OCI-LY7 (cell line): ENCODE data around the gene IL2RA. TPM values are rescaled to one million over a fixed set of nuclear protein-coding genes. Genes with fewer than 3 reads are reported as not detected.

Experiments
- Bru-seq: library from RNA; stranded (reverse); fragments of 400-500 nt; gene quantifications from one replicate; lab custom pipeline; 2021; lab: Mats Ljungman, UMichigan
- BruChase-seq, 2 experiments: library from RNA; stranded (reverse); fragments of 400-500 nt; gene quantifications; one replicate each; lab custom pipeline; 2021; lab: Mats Ljungman, UMichigan
- BruUV-seq: library from RNA; stranded (reverse); fragments of 400-500 nt; replicated peaks from 2 replicates; lab custom pipeline; 2021; lab: Mats Ljungman, UMichigan
- CTCF ChIA-PET: fragments of 300-600 bp; sonication (Branson Sonifier 250); formaldehyde crosslinking; loops from one replicate; lab custom pipeline; 2022; ENCODE audit warnings: antibody characterized with exemption; ENCODE audit not compliant: unreplicated experiment; lab: Charles Lee
- POLR2A ChIA-PET: fragments of 300-600 bp; sonication (Branson Sonifier 250); formaldehyde crosslinking; loops from one replicate; lab custom pipeline; 2022; ENCODE audit warnings: antibody characterized with exemption; lab: Charles Lee
- DNase-seq: peaks from one replicate; pipeline ENCODE4 v3.0.0-alpha.2; 2015; ENCODE audit warnings: low spot score
- H2AFZ ChIP-seq: fragments of 200-600 bp; sonication (generic), shearing (Covaris generic); 2 replicates; pipeline ENCODE4 v1.6.1; 2014; ENCODE audit warnings: mild to moderate bottlenecking, antibody characterized with exemption, low read length, moderate library complexity
- H3K27ac ChIP-seq: fragments of 200-600 bp; sonication (generic); 2 replicates; pipeline ENCODE4 v1.5.1; 2014; ENCODE audit warnings: mixed run types, low read depth, mild to moderate bottlenecking, moderate library complexity, low read length, inconsistent platforms; ENCODE audit not compliant: poor library complexity, severe bottlenecking
- H3K36me3 ChIP-seq: fragments of 200-600 bp; sonication (generic); 2 replicates; pipeline ENCODE4 v1.6.1; 2014; ENCODE audit warnings: mild to moderate bottlenecking, antibody characterized with exemption, low read length, moderate library complexity, mixed read lengths; ENCODE audit not compliant: insufficient read depth
- H3K4me1 ChIP-seq: fragments of 200-600 bp; sonication (generic); 2 replicates; pipeline ENCODE4 v1.5.1; 2014; ENCODE audit warnings: mild to moderate bottlenecking, low read length; ENCODE audit not compliant: insufficient read depth, poor library complexity, severe bottlenecking
- H3K4me2 ChIP-seq: fragments of 200-600 bp; sonication (generic); 2 replicates; pipeline ENCODE4 v1.6.1; 2014; ENCODE audit warnings: mild to moderate bottlenecking, low read length
- H3K4me3 ChIP-seq: fragments of 200-600 bp; sonication (generic); 2 replicates; pipeline ENCODE4 v1.5.1; 2014; ENCODE audit warnings: mild to moderate bottlenecking, low read depth, low read length; ENCODE audit not compliant: poor library complexity, severe bottlenecking
- H3K79me2 ChIP-seq: fragments of 200-600 bp; sonication (generic); 2 replicates; pipeline ENCODE4 v1.6.1; 2016; ENCODE audit warnings: low read depth, mild to moderate bottlenecking, low read length, moderate library complexity, mixed read lengths; ENCODE audit not compliant: insufficient read depth
- H3K9me2 ChIP-seq: fragments of 200-600 bp; sonication (generic); 2 replicates; pipeline ENCODE4 v1.6.1; 2016; ENCODE audit warnings: mild to moderate bottlenecking, low read length, mixed read lengths; ENCODE audit not compliant: insufficient read depth
- H3K9me3 ChIP-seq: fragments of 200-600 bp; sonication (generic); 2 replicates; pipeline ENCODE4 v1.6.1; 2014; ENCODE audit warnings: mild to moderate bottlenecking, mixed run types, low read length, mixed read lengths
- H4K20me1 ChIP-seq: fragments of 200-600 bp; sonication (generic); 2 replicates; pipeline ENCODE4 v1.6.1; 2014; ENCODE audit warnings: mild to moderate bottlenecking, antibody characterized with exemption, low read length, moderate library complexity, mixed read lengths; ENCODE audit not compliant: insufficient read depth
- EZH2phosphoT487 ChIP-seq: fragments of 200-600 bp; sonication (generic); IDR thresholded peaks from 2 replicates; pipeline ENCODE4 v1.6.1; 2018; ENCODE audit warnings: low read depth, borderline replicate concordance, mild to moderate bottlenecking, mixed run types, antibody characterized with exemption, low read length, moderate library complexity, mixed read lengths
- intact Hi-C: fragments of 100-400 bp; cut with micrococcal nuclease; formaldehyde crosslinking; loops from one replicate; pipeline ENCODE4 v1.10.0; 2022; ENCODE audit not compliant: unreplicated experiment
- long read RNA-seq: library from polyadenylated mRNA; stranded (forward); transcript quantifications from one replicate; pipeline ENCODE4 v2.0.0, GENCODE V29; 2022
- total RNA-seq, 2 experiments: library from RNA; depleted of rRNA in 1 of 2; stranded (reverse); fragments of >200 nt in 1 of 2; shearing (Covaris generic) in 1 of 2; gene quantifications; 2 replicates each; pipeline ENCODE4 v1.2.3, GENCODE V29; 2014 to 2022
- TF ChIP-seq, protein P1 (sequence below): fragments of 200-600 bp; sonication (generic); conservative IDR thresholded peaks from 2 replicates; pipeline ENCODE4 v1.5.1; 2014; ENCODE audit warnings: mild to moderate bottlenecking, antibody characterized with exemption, low read length, moderate library complexity, mixed read lengths

The IL2RA gene
- total RNA-seq (2014; rRNA removed; shearing (Covaris generic)) (24.0 and 24.3 TPM in 2 replicates), total RNA-seq (2022) (22.3 and 27.5 TPM in 2 replicates), Bru-seq, nascent RNA (percentile 65 among the genes with signal in this experiment), BruChase-seq, experiment 1, labeled RNA remaining after a 6-hour chase (percentile 61 among the genes with signal in this experiment), BruChase-seq, experiment 2, labeled RNA remaining after a 2-hour chase (percentile 65 among the genes with signal in this experiment)
- long read RNA-seq, transcript IL2RA-203 (8 exons, 3,176 nt): major isoform, 39 of 47 reads
- long read RNA-seq, partial matches to known transcripts: 1 of 47 reads
- long read RNA-seq, other reads (novel, unspliced or antisense): 6 of 47 reads

GRCh38 chr10:6062101-6062771, at the start of gene IL2RA:
Gene IL2RA (minus strand): TSS chr10:6062367. CDS start chr10:6062151, 216 bp downstream.
- Histone ChIP-seq H3K9me3 (no peaks in the 10 kb centered on the region), H3K4me2 (peak within 1 kb of the TSS; percentile 77), H3K9me2 (no peaks in the 10 kb centered on the region), H3K4me3 (peak within 1 kb of the TSS; percentile 78), H3K36me3 (peaks cover 7% of the 10 kb centered on the region; the same call in 1 of the 2 replicates), H3K79me2 (peaks cover 41% of the 10 kb centered on the region; the same call in 1 of the 2 replicates), H2AFZ (peak within 1 kb of the TSS; percentile 70), H3K4me1 (peaks cover 71% of the 10 kb centered on the region), H3K27ac (peak within 1 kb of the TSS; percentile 62), H4K20me1 (no peaks in the 10 kb centered on the region)
- ChIA-PET CTCF (interaction anchor here (0.9 to 1.1 kb wide), 3 partner anchors 9 to 24 kb away, joined by 3 to 5 read pairs (median 3); no protein-coding TSS in a partner anchor), POLR2A (interaction anchor here (0.7 to 2.0 kb wide), 11 partner anchors 8 to 369 kb away, joined by 3 to 23 read pairs (median 5); no protein-coding TSS in a partner anchor)
- peak; percentile 56 for DNase-seq
- intact Hi-C loops: loop anchor here (10.0 kb wide), 1 partner anchor 367 kb away; no protein-coding TSS in a partner anchor
- BruUV-seq: no TSS peak
- TF ChIP-seq, protein P1, sequence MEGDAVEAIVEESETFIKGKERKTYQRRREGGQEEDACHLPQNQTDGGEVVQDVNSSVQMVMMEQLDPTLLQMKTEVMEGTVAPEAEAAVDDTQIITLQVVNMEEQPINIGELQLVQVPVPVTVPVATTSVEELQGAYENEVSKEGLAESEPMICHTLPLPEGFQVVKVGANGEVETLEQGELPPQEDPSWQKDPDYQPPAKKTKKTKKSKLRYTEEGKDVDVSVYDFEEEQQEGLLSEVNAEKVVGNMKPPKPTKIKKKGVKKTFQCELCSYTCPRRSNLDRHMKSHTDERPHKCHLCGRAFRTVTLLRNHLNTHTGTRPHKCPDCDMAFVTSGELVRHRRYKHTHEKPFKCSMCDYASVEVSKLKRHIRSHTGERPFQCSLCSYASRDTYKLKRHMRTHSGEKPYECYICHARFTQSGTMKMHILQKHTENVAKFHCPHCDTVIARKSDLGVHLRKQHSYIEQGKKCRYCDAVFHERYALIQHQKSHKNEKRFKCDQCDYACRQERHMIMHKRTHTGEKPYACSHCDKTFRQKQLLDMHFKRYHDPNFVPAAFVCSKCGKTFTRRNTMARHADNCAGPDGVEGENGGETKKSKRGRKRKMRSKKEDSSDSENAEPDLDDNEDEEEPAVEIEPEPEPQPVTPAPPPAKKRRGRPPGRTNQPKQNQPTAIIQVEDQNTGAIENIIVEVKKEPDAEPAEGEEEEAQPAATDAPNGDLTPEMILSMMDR: no peak
- no peak for TF ChIP-seq EZH2phosphoT487

GRCh38 chr10:6110136-6110535, 48.0 kb upstream of the IL2RA start:
- POLR2A ChIA-PET: interaction anchor here (0.5 kb wide), 1 partner anchor 181 kb away, joined by 3 read pairs; no protein-coding TSS in a partner anchor

More at GRCh38 chr10:6110136-6110535, 48.0 kb upstream of the IL2RA start:
- intact Hi-C loops: no loop called here
- peaks cover 98% of the 10 kb centered on the region for H3K36me3 ChIP-seq
- no TSS peak for BruUV-seq
- no peaks in the 10 kb centered on the region for H4K20me1 ChIP-seq
- H3K4me2 ChIP-seq: no peak overlapping the region
- no peak overlapping the region for H2AFZ ChIP-seq
- H3K4me3 ChIP-seq: no peak overlapping the region
- no peaks in the 10 kb centered on the region for H3K4me1 ChIP-seq
- no peaks in the 10 kb centered on the region for H3K9me2 ChIP-seq
- TF ChIP-seq EZH2phosphoT487: no peak
- TF ChIP-seq, protein P1: no peak
- peaks cover 19% of the 10 kb centered on the region; the same call in 1 of the 2 replicates for H3K79me2 ChIP-seq
- no peak for DNase-seq
- CTCF ChIA-PET: interaction anchor here (1.1 kb wide), 1 partner anchor 41 kb away, joined by 4 read pairs; no protein-coding TSS in a partner anchor
- no peaks in the 10 kb centered on the region for H3K9me3 ChIP-seq
- H3K27ac ChIP-seq: no peak overlapping the region
